Stimulated activated memory B cell treated with anti-CD40 and anti-IgM and Interleukin-4, amounts not matched to agents 10 μg/mL and 1 μg/mL and 100 μg/mL, for 72 hours (primary cell): ENCODE measurements around the gene AQP6.
"Not testable (repeated sequence)": the region's sequence is repeated elsewhere in the genome, so short reads cannot be mapped to it uniquely, and the experiment has no call there.

Source experiments
- ATAC-seq: fragments of 150-1000 bp; cut with Tn5 transposase; 2 replicates; pipeline ENCODE4 v1.10.0; 2021
- H3K27ac Mint-ChIP-seq: one replicate; pipeline ENCODE4 v1.8.0; 2022; ENCODE audit warnings: mild to moderate bottlenecking, mixed read lengths
- H3K27me3 Mint-ChIP-seq: one replicate; pipeline ENCODE4 v1.8.0; 2022; ENCODE audit warnings: mixed read lengths
- H3K36me3 Mint-ChIP-seq: one replicate; pipeline ENCODE4 v1.8.0; 2022; ENCODE audit warnings: mixed read lengths
- H3K4me1 Mint-ChIP-seq: one replicate; pipeline ENCODE4 v1.8.0; 2022; ENCODE audit warnings: mixed read lengths
- H3K4me3 Mint-ChIP-seq: one replicate; pipeline ENCODE4 v1.8.0; 2022; ENCODE audit warnings: mild to moderate bottlenecking, moderate library complexity, mixed read lengths
- H3K9me3 Mint-ChIP-seq: one replicate; pipeline ENCODE4 v1.8.0; 2022; ENCODE audit warnings: mixed read lengths

Gene AQP6

DNA sequence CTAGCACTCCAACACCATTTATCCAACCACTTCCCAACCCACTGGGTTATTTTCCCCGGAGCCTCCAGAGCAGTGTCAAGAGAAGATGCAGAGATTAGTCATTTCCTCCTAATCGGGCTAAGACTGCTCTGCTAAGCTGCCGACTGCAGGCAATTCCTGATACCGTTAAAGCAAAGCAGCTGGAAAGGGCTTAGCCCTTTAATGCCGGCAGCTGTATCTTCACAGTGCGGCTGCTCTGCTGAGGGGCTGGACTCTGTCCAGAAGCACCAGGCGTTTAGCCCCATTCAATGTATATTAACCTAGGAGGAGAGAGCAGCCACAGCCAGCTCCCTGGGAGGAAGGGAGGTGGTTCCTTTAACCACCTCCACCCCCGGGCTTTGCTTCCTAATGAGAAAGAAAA is 11.1 kb downstream of the AQP6 start:
- H3K4me1 Mint-ChIP-seq = peaks cover 14% of the 10 kb centered on the region
- H3K9me3 Mint-ChIP-seq = no peaks in the 10 kb centered on the region
- ATAC-seq = no peak
- H3K4me3 Mint-ChIP-seq = no peak overlapping the region
- H3K27ac Mint-ChIP-seq = no peak overlapping the region
- H3K36me3 Mint-ChIP-seq = peaks cover 12% of the 10 kb centered on the region
- H3K27me3 Mint-ChIP-seq = no peaks in the 10 kb centered on the region

DNA sequence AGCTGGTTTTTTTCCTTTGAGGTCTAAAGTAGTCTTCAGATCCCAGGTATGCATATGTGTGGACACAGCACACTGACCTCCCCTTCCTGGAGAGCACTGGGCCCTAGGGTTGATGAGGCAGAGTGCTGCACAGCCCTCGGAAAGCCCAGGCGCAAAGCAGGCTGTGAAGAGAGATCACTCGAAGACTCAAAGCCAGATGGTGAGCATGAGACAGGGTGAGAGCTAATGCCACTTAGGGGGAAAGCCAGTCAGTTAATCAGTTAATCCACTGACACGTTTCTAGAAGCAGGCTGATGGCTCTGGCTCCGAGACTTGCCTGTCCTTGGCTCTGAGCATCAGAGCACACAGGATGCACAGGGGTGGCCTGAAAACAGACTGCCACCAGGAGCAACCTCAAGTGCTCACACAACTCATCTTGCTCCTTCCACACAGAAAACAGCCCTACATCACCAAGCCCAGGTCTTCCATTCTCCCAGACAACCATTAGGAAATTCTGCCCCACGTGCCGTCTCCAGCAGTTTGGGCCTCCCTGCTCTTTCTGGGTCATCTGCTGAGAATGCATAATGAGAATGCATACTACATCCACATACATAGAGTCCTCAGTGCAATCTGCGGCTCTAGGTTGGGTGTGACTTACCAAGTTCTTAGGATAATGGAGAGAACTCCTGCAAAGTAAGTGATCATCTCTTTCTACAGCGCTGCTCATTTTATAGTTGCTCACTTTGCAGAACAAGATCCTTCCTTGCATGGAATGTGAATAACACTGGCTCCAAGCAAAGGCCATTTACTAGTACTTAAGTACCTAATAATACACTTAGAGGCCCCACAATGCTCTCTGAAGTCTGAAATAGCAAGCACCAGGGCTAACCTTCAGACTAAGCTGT is 12.0 kb downstream of the AQP6 start:
- no peak overlapping the region for H3K4me3 Mint-ChIP-seq
- peaks cover 17% of the 10 kb centered on the region for H3K36me3 Mint-ChIP-seq
- no peaks in the 10 kb centered on the region for H3K9me3 Mint-ChIP-seq
- no peaks in the 10 kb centered on the region for H3K27me3 Mint-ChIP-seq
- no peak overlapping the region for H3K27ac Mint-ChIP-seq
- no peak for ATAC-seq
- H3K4me1 Mint-ChIP-seq = peaks cover 14% of the 10 kb centered on the region

DNA sequence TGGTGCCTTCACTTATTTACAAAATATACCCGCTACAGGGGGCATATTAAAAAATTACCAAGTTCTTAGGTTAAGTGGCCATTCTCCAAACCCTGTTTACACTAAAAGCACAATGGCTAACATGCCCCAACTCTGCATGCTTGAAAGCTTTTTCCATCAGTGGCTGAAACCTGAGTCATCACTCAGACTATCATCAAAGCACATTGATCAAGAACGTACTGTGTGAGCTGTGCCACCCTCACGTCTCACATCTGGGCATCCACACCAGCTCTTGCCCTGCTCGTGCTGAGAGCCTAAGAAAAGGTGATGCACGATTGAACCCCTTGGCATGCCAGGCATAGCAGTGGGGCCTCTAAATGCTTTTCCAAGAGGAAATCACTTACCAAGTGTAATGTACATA is 13.2 kb downstream of the AQP6 start:
- Mint-ChIP-seq H3K9me3 (no peaks in the 10 kb centered on the region), H3K27ac (no peak overlapping the region), H3K27me3 (no peaks in the 10 kb centered on the region), H3K4me1 (peaks cover 14% of the 10 kb centered on the region), H3K4me3 (no peak overlapping the region), H3K36me3 (peaks cover 28% of the 10 kb centered on the region)
- no peak for ATAC-seq

DNA sequence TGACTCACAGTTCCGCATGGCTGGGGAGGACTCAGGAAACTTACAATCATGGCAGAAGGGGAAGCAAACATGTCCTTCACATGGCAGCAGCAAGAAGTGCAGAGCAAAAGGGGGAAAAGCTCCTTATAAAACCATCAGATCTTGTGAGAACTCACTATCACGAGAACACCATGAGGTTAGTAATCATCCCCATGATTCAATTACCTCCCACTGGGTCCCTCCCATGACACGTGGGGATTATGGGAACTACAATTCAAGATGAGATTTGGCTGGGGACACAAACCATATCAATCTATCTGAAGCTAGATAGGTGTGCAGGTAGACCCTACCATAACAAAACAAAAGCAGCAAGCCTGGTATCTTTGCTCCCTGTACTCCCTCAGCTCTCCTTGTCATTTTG is 13.7 kb downstream of the AQP6 start:
- not testable (repeated sequence) for H3K9me3 Mint-ChIP-seq, H3K4me3 Mint-ChIP-seq, H3K27me3 Mint-ChIP-seq, ATAC-seq, H3K27ac Mint-ChIP-seq
- H3K4me1 Mint-ChIP-seq = peaks cover 14% of the 10 kb centered on the region
- peaks cover 28% of the 10 kb centered on the region for H3K36me3 Mint-ChIP-seq

DNA sequence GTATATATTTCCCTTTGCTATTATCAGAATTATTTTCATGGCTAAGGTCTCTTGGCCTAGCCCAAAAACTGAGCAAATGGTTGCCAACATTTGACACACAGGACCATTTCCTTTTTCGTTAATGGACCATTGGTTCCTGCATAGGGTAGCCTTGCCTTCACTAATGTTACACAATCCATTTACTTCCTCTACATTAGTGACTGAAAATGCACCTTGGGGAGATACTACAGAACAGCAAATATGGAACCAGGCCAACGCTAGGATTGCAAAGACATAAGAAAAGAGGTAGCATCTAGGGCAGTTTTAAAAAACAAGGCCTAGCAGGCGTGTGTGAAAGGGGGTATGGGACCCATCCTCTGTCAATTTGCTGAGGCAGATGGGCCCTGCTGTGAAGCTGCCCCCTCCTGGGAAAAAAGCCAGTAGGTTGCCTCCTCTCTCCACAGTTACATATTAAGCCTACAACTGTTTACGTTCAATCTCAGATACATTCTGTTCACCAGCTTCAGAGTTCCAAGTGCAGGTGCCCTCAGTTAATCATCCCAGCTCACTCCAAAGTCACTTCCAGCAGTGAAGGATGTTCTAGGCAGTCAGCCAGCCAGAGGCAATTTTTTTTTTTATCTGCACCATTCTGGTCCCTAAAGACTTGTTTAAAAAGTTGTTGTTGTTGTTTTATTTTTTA is 15.0 kb downstream of the AQP6 start:
- no peaks in the 10 kb centered on the region for H3K27me3 Mint-ChIP-seq
- no peak overlapping the region for H3K4me3 Mint-ChIP-seq
- H3K4me1 Mint-ChIP-seq = peaks cover 14% of the 10 kb centered on the region
- H3K36me3 Mint-ChIP-seq = peaks cover 41% of the 10 kb centered on the region
- H3K27ac Mint-ChIP-seq = no peak overlapping the region
- H3K9me3 Mint-ChIP-seq = no peaks in the 10 kb centered on the region
- no peak for ATAC-seq

DNA sequence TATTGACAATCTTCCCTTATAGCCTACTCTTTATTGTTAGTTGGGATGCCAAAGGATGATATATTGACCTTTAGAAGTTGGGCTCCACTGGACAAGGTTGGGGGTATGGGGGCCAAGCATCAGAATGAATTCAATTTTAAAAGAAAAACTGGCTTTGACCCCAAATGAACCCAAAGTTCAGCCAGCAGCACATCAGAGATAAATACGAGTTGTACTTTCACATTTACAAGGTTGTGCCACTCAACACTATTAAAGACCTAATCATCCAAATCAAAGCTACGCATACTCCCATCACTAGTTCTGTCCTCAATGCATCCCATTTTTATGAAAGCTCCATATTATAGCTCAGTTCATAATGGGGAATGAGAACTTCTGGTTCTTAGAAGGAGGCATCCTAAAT is 16.7 kb downstream of the AQP6 start:
- Mint-ChIP-seq H3K4me1 (peaks cover 14% of the 10 kb centered on the region), H3K36me3 (peaks cover 55% of the 10 kb centered on the region)
- not testable (repeated sequence) for H3K9me3 Mint-ChIP-seq, H3K27ac Mint-ChIP-seq, ATAC-seq, H3K4me3 Mint-ChIP-seq, H3K27me3 Mint-ChIP-seq

DNA sequence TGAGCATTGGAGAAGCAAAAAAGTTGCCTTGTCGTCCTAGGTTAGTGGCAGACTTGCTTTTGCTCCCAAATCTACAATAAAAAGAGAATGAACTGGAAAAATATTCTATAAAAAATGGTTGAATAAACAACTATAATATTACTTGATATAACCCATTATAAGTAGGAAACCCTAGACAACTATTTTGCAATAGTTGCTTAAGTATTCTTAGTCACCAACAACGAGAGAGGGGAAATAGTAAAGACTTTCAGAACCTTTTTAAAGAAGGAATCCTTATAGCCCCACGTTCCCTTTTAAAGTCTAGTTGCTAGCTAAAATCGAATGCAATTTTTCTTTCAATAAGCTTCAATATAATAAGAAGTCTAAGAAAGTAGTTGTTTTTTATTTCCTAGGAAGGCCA is 17.5 kb downstream of the AQP6 start:
- Mint-ChIP-seq H3K27me3 (no peaks in the 10 kb centered on the region), H3K4me3 (no peak overlapping the region), H3K9me3 (no peaks in the 10 kb centered on the region), H3K36me3 (peaks cover 64% of the 10 kb centered on the region), H3K27ac (no peak overlapping the region), H3K4me1 (peaks cover 13% of the 10 kb centered on the region)
- no peak for ATAC-seq

DNA sequence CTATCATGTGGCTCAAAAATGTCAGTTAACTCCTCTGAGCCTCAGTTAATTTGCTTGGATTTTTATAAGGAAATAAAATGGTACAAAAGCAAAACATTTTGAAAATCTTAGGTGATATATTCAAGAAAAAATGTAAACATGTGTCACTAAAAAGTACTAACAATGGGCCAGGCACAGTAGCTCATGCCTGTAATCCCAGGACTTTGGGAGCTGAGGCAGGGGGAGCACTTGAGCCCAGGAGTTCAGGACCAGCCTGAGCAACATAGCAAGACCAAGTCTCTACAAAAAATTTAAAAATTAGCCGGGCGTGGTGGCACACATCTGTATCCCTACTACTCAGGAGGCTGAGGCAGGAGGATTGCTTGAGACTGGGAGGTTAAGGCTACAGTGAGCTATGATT is 25.7 kb downstream of the AQP6 start:
- Mint-ChIP-seq H3K27ac (no peak overlapping the region), H3K4me3 (no peak overlapping the region), H3K36me3 (peaks cover 27% of the 10 kb centered on the region), H3K27me3 (no peaks in the 10 kb centered on the region), H3K9me3 (no peaks in the 10 kb centered on the region), H3K4me1 (no peaks in the 10 kb centered on the region)
- no peak for ATAC-seq

DNA sequence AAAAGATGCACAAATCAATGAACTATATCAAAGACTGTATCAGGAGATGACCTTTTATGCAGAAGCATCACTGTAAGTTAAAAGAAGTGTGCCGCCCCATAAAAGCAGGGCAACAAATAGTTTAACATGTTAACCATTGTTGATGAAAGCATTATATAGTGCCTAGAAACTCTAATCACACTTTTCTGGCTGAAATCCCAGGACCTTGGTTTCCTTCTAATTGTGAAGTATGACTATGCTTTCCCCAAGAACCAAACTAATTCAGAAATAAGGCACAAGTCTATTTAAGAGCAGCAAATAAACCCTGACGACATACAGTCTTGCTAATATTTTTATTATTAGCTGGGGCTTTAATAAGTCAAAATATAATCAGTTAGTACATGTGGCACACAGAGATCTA is 30.8 kb downstream of the AQP6 start:
- ATAC-seq = no peak
- Mint-ChIP-seq H3K27me3 (no peaks in the 10 kb centered on the region), H3K4me3 (no peak overlapping the region), H3K9me3 (no peaks in the 10 kb centered on the region), H3K27ac (no peak overlapping the region), H3K4me1 (peaks cover 9% of the 10 kb centered on the region), H3K36me3 (peaks cover 5% of the 10 kb centered on the region)

DNA sequence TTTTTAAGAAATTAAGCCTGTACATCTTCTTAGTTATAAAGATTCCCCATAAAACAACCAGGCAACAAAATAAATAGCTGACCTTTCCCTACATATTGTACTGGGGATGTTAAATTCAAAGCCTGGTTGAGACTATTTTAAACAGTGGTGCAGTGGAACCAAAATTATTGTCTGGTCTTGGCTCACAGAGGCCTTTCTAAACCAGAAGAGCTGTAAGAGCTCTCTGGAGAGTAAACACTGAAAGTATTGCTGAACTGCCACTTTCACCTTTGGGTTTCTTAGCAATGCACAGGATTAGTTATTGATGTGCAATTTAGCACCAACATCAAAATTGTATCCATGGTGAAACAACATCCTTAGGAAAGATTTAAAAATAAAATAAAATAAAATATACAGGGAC is 31.9 kb downstream of the AQP6 start:
- no peak for ATAC-seq
- peaks cover 9% of the 10 kb centered on the region for H3K4me1 Mint-ChIP-seq
- no peak overlapping the region for H3K4me3 Mint-ChIP-seq
- H3K27me3 Mint-ChIP-seq = no peaks in the 10 kb centered on the region
- H3K27ac Mint-ChIP-seq = no peak overlapping the region
- no peaks in the 10 kb centered on the region for H3K9me3 Mint-ChIP-seq
- H3K36me3 Mint-ChIP-seq = peaks cover 10% of the 10 kb centered on the region

DNA sequence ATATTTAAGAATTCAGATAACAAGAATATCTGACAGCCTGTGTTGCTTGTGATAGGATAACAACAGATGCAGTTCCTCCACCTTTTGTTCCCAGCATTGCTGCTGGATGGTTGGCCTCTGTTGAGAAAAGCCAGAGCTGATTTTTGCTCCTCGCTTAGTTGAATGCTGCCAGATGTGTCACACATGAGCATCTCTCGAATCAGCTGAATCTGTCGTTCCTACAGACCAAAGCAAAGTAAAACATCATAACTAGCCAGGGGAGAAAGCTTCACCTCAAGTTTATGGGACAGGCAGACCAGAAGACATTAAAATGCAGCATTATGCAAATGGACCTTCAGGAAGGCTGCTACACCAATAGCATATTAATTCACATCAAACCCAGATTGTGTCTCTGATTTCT is 32.4 kb downstream of the AQP6 start:
- Mint-ChIP-seq H3K4me3 (no peak overlapping the region), H3K27ac (no peak overlapping the region), H3K4me1 (peaks cover 9% of the 10 kb centered on the region), H3K9me3 (no peaks in the 10 kb centered on the region), H3K27me3 (no peaks in the 10 kb centered on the region), H3K36me3 (peaks cover 12% of the 10 kb centered on the region)
- ATAC-seq = no peak

DNA sequence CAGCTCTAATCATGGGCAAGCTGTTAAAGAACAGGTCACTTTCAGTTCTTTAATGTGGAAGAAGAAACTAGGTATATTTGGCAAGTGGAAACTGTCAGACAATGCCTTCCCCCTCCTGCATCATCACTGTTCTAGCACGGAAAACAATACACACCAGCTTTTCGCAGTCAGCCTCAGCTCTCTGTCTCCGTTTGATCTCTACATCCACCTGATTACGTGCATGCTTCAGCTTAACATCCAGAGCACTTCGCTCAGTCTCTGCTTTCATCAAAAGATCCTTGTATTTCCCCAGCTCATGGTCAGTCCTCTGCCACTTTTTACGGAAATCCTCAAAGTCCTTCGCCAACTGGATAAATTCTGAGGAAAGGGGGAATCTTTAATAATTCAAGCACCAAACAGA is 33.5 kb downstream of the AQP6 start:
- Mint-ChIP-seq H3K27ac (no peak overlapping the region), H3K9me3 (no peaks in the 10 kb centered on the region), H3K36me3 (peaks cover 17% of the 10 kb centered on the region), H3K27me3 (no peaks in the 10 kb centered on the region), H3K4me3 (no peak overlapping the region), H3K4me1 (peaks cover 9% of the 10 kb centered on the region)
- no peak for ATAC-seq

DNA sequence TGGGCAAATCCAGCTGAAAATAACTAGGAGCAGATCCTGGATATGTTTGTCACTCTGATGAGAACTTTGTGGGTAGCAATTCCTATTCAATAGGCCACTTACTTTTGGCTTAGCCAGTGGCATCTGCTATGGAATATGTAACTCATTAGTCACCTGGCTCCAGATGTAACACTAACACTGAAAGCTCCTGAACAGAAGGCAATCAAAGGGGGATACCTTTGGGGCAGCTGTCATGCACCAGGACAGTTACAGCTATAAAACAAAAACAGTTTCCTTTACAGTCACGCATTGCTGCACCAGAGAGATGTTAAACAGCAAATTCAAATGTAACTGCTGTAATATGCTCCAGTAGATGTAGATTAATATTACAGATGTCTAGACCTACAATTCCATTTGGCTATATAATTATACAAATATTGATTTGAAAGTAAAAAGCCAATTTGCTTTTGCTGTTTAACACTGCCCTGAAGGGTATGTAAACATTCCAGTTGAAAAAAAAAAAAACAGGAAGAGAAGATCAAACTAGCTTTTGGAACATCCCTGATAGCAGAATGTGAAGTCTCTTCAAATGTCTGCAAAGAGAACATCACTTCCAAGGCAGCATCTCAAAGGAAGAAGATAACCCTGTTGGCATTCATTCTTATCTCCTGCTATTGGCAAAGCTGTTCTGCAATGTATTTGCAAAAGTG is 34.2 kb downstream of the AQP6 start:
- Mint-ChIP-seq H3K4me1 (peaks cover 9% of the 10 kb centered on the region), H3K4me3 (no peak overlapping the region), H3K36me3 (peaks cover 17% of the 10 kb centered on the region), H3K9me3 (no peaks in the 10 kb centered on the region), H3K27me3 (no peaks in the 10 kb centered on the region), H3K27ac (no peak overlapping the region)
- ATAC-seq = no peak

DNA sequence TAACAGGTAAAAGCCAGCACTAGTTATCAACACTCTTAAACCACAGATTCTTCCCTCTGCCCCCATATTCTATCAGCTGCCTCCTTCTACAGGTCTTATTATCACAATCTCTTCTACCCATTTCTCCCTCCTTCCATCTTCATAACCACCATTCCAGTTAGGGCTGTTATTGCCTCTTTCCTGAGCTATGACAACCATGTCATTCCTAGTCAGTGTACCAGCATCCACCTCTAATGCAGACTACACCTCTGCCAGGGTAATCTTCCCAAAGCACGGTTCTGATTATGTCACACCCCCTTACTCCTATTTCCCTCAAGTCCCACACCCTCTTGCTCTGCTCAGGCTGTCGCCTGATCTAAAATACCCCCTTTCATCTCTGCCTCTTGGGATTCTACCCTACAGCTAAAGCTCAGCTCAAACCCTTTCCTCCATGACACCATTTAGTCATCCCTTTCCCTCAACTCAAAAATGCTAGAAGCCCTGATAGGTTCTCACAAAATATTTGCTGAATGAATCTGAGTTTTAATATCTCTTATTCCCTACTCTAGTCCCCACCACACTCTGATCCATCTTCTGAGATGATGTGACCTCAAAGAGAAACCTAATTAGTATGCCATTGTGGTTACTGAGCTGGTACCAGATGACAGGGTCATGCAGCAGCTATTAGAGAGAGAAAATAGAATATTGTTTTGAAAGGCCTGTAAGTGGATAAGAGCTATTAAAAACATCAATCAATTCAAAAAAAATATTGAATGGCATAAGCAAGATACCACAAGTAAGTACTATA is 40.8 kb downstream of the AQP6 start:
- Mint-ChIP-seq H3K36me3 (peaks cover 25% of the 10 kb centered on the region), H3K27ac (no peak overlapping the region), H3K27me3 (no peaks in the 10 kb centered on the region), H3K4me1 (no peaks in the 10 kb centered on the region), H3K4me3 (no peak overlapping the region), H3K9me3 (no peaks in the 10 kb centered on the region)
- no peak for ATAC-seq

DNA sequence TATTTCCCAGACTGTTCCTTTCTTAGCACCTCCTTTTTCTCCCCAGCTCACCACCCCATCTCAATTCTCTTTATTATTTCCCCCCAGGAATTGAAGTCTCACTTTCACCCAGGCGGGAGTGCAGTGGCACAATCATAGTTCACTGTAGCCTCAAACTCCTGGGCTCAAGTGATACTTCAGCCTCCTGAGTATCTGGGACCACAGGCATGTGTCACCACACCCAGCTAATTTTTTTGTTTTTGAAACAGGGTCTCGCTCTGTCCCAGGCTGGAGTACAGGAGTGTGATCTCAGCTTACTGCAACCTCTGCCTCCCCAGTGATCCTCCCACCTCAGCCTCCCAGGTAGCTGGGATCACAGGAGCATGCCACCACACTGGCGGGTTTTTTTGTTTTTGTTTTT is 41.6 kb downstream of the AQP6 start:
- no peak overlapping the region for H3K4me3 Mint-ChIP-seq
- no peaks in the 10 kb centered on the region for H3K4me1 Mint-ChIP-seq
- ATAC-seq = no peak
- H3K27ac Mint-ChIP-seq = no peak overlapping the region
- H3K27me3 Mint-ChIP-seq = no peaks in the 10 kb centered on the region
- H3K9me3 Mint-ChIP-seq = no peaks in the 10 kb centered on the region
- H3K36me3 Mint-ChIP-seq = peaks cover 23% of the 10 kb centered on the region
